SK-N-MC (cell line): ENCODE data around the gene FBXO11.

ENCODE experiments used
- EZH2 ChIP-seq: fragments of 200-600 bp; sonication (generic); IDR thresholded peaks from one replicate; pipeline ENCODE4 v1.6.1; 2017; ENCODE audit warnings: antibody characterized with exemption
- POLR2AphosphoS5 ChIP-seq: IDR thresholded peaks from 2 replicates; pipeline ENCODE4 v1.6.1; 2012; ENCODE audit warnings: mild to moderate bottlenecking, low read depth, low read length, borderline replicate concordance

DNA sequence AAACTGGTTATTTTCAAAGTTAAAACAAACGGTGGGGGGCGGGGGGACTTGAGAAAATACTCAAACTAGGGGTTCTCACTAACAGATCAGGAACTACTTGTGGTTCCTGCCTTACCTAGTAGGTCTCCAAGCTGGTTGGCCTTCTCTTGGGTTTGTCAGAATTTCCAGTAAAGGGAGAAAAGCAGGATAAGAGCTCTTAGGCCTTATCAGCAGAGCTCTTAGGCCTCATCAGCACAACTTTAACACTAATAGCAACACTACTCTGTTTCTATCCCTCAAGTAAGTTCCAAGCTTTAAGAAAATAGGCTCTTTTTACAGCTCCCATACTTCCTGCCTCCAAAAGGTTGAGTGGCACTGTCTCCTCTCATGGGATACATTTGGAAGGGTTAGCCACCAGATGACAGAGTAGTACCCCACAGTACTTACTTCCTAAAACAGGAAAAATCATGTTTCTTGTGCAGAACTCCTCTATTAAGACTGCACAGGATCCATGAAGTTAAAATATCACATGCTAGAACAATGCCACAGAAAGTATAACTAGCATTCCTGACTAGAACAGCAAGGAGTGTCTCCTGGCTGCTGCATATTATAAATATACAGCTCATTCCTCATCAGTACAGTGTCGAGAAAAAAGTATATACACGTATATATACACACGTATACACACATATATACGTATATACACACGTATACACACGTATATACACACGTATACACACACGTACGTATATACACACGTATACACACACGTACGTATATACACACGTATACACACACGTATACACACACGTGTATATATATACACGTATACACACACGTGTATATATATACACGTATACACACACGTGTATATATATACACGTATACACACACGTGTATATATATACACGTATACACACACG, 6.1 kb downstream of the FBXO11 start:
- TF ChIP-seq POLR2AphosphoS5 (no peak), EZH2 (no peak)
